GM18505 (cell line): ENCODE measurements around the gene SEC61G.

Source experiments
- ATAC-seq: cut with Tn5 transposase; IDR thresholded peaks from one replicate; pipeline ENCODE4 v1.9.1; 2021; ENCODE audit not compliant: unreplicated experiment
- POLR2A ChIP-seq: IDR thresholded peaks from 4 replicates; pipeline ENCODE4 v1.6.1; 2011; ENCODE audit warnings: borderline replicate concordance; ENCODE audit not compliant: insufficient read depth, insufficient read length; ENCODE audit errors: extremely low read depth

Gene SEC61G

GRCh38 chr7:54778696-54779540, 19.9 kb upstream of the SEC61G start:
- TF ChIP-seq POLR2A = no peak
- ATAC-seq = no peak

GRCh38 chr7:54778166-54778565, 19.2 kb upstream of the SEC61G start:
- TF ChIP-seq POLR2A = no peak
- no peak for ATAC-seq

- no peak for TF ChIP-seq POLR2A
- ATAC-seq = no peak
Measured at GRCh38 chr7:54774785-54775740, 16.1 kb upstream of the SEC61G start.

GRCh38 chr7:54773472-54774399, 14.7 kb upstream of the SEC61G start:
- peak; percentile 89 for ATAC-seq
- TF ChIP-seq POLR2A = no peak

GRCh38 chr7:54769203-54769602, 10.2 kb upstream of the SEC61G start:
- no peak for ATAC-seq
- no peak for TF ChIP-seq POLR2A

- no peak for ATAC-seq
- TF ChIP-seq POLR2A = no peak
Measured at GRCh38 chr7:54764861-54765260, 5.8 kb upstream of the SEC61G start.

GRCh38 chr7:54757711-54758110, 1.3 kb downstream of the SEC61G start:
- TF ChIP-seq POLR2A = no peak

GRCh38 chr7:54749200-54749599, 9.8 kb downstream of the SEC61G start:
- ATAC-seq = no peak

More at GRCh38 chr7:54757711-54758110, 1.3 kb downstream of the SEC61G start:
- no peak for ATAC-seq

GRCh38 chr7:54747234-54747633, 11.8 kb downstream of the SEC61G start:
- no peak for ATAC-seq
- no peak for TF ChIP-seq POLR2A

More at GRCh38 chr7:54749200-54749599, 9.8 kb downstream of the SEC61G start:
- no peak for TF ChIP-seq POLR2A

GRCh38 chr7:54743580-54743979, 15.4 kb downstream of the SEC61G start:
- ATAC-seq = no peak
- TF ChIP-seq POLR2A = no peak

- no peak for ATAC-seq
Measured at GRCh38 chr7:54738737-54739136, 20.3 kb downstream of the SEC61G start.

GRCh38 chr7:54729107-54729506, 29.9 kb downstream of the SEC61G start:
- no peak for TF ChIP-seq POLR2A
- no peak for ATAC-seq

More at GRCh38 chr7:54738737-54739136, 20.3 kb downstream of the SEC61G start:
- TF ChIP-seq POLR2A = no peak
